ENCODE data around the gene PAMR1. TPM values are rescaled to one million over a fixed set of nuclear protein-coding genes. Genes with fewer than 3 reads are reported as not detected.

Gene PAMR1
- total RNA-seq, 4 donors from 2014 or later: 2.6 to 64.4 (median 9.5) TPM

- TF ChIP-seq, protein P1, sequence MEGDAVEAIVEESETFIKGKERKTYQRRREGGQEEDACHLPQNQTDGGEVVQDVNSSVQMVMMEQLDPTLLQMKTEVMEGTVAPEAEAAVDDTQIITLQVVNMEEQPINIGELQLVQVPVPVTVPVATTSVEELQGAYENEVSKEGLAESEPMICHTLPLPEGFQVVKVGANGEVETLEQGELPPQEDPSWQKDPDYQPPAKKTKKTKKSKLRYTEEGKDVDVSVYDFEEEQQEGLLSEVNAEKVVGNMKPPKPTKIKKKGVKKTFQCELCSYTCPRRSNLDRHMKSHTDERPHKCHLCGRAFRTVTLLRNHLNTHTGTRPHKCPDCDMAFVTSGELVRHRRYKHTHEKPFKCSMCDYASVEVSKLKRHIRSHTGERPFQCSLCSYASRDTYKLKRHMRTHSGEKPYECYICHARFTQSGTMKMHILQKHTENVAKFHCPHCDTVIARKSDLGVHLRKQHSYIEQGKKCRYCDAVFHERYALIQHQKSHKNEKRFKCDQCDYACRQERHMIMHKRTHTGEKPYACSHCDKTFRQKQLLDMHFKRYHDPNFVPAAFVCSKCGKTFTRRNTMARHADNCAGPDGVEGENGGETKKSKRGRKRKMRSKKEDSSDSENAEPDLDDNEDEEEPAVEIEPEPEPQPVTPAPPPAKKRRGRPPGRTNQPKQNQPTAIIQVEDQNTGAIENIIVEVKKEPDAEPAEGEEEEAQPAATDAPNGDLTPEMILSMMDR (IDR thresholded peaks at IDR 0.05): no peak
- no peak for TF ChIP-seq POLR2A (IDR thresholded peaks at IDR 0.05)
- H3K27me3 ChIP-seq: no peaks in the 10 kb centered on the region
- no peak for DNase-seq
- H3K27ac ChIP-seq: no peak overlapping the region
- H3K36me3 ChIP-seq: no peaks in the 10 kb centered on the region
- no peak overlapping the region for H3K4me3 ChIP-seq
- H3K9me3 ChIP-seq: no peaks in the 10 kb centered on the region
- H3K4me1 ChIP-seq: no peaks in the 10 kb centered on the region
These were observed 38.8 kb upstream of the PAMR1 start for GRCh38 chr11:35564245-35564595.

DNA sequence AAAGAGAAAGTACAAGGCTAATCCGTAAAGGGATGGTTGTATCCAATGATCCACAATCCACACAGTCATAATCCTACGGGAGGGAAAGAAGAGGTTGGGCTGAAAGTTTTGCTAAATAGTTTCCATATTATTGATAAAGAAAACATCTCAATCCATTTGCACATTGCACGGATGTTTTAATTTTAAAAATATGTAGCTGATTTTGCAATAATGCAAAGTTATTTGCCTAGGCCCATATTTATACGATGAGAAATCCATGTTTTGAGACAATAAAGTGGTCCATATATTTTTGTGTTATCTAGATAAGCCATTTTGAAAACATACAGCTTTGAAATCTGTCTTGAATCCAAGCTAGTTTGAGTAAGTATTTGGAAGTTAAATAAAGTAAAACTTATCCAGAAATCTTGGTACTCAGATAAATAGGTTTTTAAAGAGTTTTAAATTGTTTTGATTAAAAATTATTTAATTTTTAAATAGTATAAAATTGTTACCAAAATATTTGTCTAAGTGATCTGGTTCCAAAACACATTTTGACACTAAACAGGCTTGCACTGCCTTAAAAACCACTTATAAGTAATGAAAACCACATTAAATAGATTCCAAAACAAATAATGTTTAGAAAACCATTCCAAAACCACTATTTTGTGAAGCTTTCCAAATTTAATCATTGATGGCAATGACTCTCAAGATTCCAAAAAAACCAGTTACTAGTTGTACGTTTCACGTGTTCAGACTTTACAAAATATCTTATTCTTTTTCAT, 38.2 kb upstream of the PAMR1 start:
- Histone ChIP-seq H3K4me3 (no peak overlapping the region), H3K9me3 (no peaks in the 10 kb centered on the region), H3K27me3 (no peaks in the 10 kb centered on the region), H3K4me1 (no peaks in the 10 kb centered on the region), H3K27ac (no peak overlapping the region), H3K36me3 (no peaks in the 10 kb centered on the region)
- DNase-seq: no peak
- TF ChIP-seq, protein P1 (IDR thresholded peaks at IDR 0.05): no peak
- TF ChIP-seq POLR2A (IDR thresholded peaks at IDR 0.05): no peak

DNA sequence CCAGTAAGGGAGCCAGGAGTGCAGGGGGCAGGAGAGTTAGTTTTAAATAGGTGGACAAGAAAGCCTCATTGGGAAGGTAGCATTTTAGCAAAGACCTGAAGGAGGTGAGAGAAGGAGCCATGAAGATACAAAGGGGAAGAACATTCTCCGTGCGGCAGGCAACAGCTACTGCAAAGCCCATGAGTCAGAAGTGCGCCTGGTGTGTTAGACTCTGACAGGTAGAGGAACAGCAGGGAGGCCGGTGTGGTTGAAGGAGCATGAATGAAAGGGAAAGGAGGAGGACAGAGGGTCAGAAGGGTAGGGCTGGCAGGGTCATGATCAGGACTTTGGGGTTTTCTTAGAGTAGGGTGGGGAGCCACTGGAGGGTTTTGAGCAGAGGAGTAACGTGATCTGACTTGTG, 34.5 kb upstream of the PAMR1 start:
- no peaks in the 10 kb centered on the region for H3K9me3 ChIP-seq
- DNase-seq: no peak

DNA sequence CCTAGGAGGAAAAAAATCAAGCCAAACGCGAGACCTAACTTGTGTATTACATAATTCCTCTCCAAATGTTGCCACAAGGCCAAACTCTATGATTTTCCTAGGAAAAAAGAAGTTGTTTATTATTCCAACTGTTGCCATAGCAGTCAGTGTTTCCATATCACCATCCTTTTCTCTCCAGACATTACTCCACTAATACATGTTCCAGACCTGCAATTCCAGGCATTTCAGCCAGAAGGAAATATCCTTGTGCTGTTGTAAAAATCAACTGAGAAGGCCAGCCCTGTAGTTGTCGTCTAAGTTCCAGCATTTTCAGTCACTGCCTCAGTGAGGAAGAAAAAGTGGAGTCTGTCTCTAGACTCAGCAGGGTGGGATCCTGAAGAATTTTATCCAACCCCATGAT, 33.1 kb upstream of the PAMR1 start:
- no peaks in the 10 kb centered on the region for H3K9me3 ChIP-seq
- TF ChIP-seq, protein P1 (IDR thresholded peaks at IDR 0.05): peak in 1 of 6 experiments; percentile 29
- no peak for TF ChIP-seq POLR2A (IDR thresholded peaks at IDR 0.05)
- DNase-seq: no peak
- no peaks in the 10 kb centered on the region for H3K36me3 ChIP-seq
- no peak overlapping the region for H3K4me3 ChIP-seq
- no peaks in the 10 kb centered on the region for H3K4me1 ChIP-seq
- H3K27me3 ChIP-seq: no peaks in the 10 kb centered on the region
- H3K27ac ChIP-seq: no peak overlapping the region

More for the DNA sequence above, 34.5 kb upstream of the PAMR1 start:
- H3K27me3 ChIP-seq: no peaks in the 10 kb centered on the region
- TF ChIP-seq POLR2A (IDR thresholded peaks at IDR 0.05): no peak
- TF ChIP-seq, protein P1 (IDR thresholded peaks at IDR 0.05): no peak
- H3K4me1 ChIP-seq: no peaks in the 10 kb centered on the region
- no peaks in the 10 kb centered on the region for H3K36me3 ChIP-seq
- no peak overlapping the region for H3K4me3 ChIP-seq
- H3K27ac ChIP-seq: no peak overlapping the region

DNA sequence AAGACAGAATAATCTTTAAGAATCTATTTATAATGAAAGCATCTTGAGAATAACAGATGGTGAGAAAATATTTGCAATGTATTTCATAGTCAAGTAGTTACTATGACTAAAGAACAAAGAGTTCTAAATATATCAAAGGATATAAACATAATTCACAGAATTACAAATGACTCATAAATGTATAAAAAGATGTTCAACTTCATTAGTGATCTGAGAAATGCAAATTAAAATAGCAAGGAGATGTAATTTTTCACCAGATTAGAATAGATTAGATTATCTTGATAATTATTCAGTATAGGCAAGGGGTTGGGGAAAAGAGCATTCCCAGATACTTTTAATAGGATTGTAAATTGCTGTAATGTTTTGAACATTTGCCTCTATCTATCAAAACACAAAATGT, 30.1 kb upstream of the PAMR1 start:
- Histone ChIP-seq H3K27ac (no peak overlapping the region), H3K9me3 (no peaks in the 10 kb centered on the region), H3K4me1 (no peaks in the 10 kb centered on the region), H3K36me3 (no peaks in the 10 kb centered on the region), H3K27me3 (no peaks in the 10 kb centered on the region), H3K4me3 (no peak overlapping the region)
- DNase-seq: no peak
- TF ChIP-seq, protein P1 (IDR thresholded peaks at IDR 0.05): no peak
- no peak for TF ChIP-seq POLR2A (IDR thresholded peaks at IDR 0.05)

Data from Peyer's patch (tissue), 4 donors.